ENCODE results near the gene ITPR2.

- TF ChIP-seq POLR2A (IDR thresholded peaks at IDR 0.05; ENCODE audit: low read depth, low read length), result no peak
- no peak for TF ChIP-seq POLR2AphosphoS5 (IDR thresholded peaks at IDR 0.05; ENCODE audit: low read depth, low read length)
- no peak for TF ChIP-seq TAF1 (IDR thresholded peaks at IDR 0.05; ENCODE audit: borderline replicate concordance, low read depth, low read length)
Observed at GRCh38 chr12:26833743-26834490, 923 bp upstream of the ITPR2 start.

Measured in GM12892 (cell line).